ENCODE results near the gene GPRC5C.

Gene GPRC5C

GRCh38 chr17:74474043-74474792, 42.3 kb downstream of the GPRC5C start:
- Histone ChIP-seq H3K79me2 (ENCODE audit: insufficient read depth, low read length) (peaks cover 3% of the 10 kb centered on the region; the same call in 1 of the 2 replicates), H3K36me3 (ENCODE audit: insufficient read depth, low read length) (peaks cover 17% of the 10 kb centered on the region), H3K4me3 (ENCODE audit: low read depth in 1 of 2, low read length in 2 of 2) (no peak overlapping the region), H3K9me3 (ENCODE audit: insufficient read depth, low read length, severe bottlenecking) (peaks cover 15% of the 10 kb centered on the region), H3K27me3 (ENCODE audit: insufficient read depth, low read length, poor library complexity) (peaks cover 9% of the 10 kb centered on the region), H3K4me2 (ENCODE audit: insufficient read depth, low read length) (no peak overlapping the region), H2AFZ (ENCODE audit: low read depth, low read length) (no peak overlapping the region), H3K4me1 (ENCODE audit: insufficient read depth, low read length) (peaks cover 45% of the 10 kb centered on the region), H4K20me1 (ENCODE audit: insufficient read depth, low read length) (peaks cover 2% of the 10 kb centered on the region; the same call in 1 of the 2 replicates), H3K27ac (ENCODE audit: low read length) (peak overlapping the region; percentile 13; the same call in 1 of the 2 replicates), H3K9ac (ENCODE audit: low read depth, low read length) (no peak overlapping the region)
- DNase-seq (peak; percentile 49), ATAC-seq (ENCODE audit: insufficient read depth, low read depth) (peak; percentile 13; the same call in 1 of the 3 replicates)
- no peak for TF ChIP-seq EZH2 (IDR thresholded peaks at IDR 0.05; ENCODE audit: borderline replicate concordance, low read depth, low read length, severe bottlenecking)
- TF ChIP-seq CTCF (IDR thresholded peaks at IDR 0.05; ENCODE audit: borderline replicate concordance, extremely low read depth, low read length, poor library complexity, severe bottlenecking), result no peak

- DNase-seq (no peak), ATAC-seq (ENCODE audit: insufficient read depth, low read depth) (no peak)
- Histone ChIP-seq H3K27ac (ENCODE audit: low read length) (no peak overlapping the region), H3K4me1 (ENCODE audit: insufficient read depth, low read length) (peaks cover 54% of the 10 kb centered on the region), H3K9ac (ENCODE audit: low read depth, low read length) (no peak overlapping the region), H3K9me3 (ENCODE audit: insufficient read depth, low read length, severe bottlenecking) (peaks cover 15% of the 10 kb centered on the region), H3K4me3 (ENCODE audit: low read depth in 1 of 2, low read length in 2 of 2) (no peak overlapping the region), H3K79me2 (ENCODE audit: insufficient read depth, low read length) (no peaks in the 10 kb centered on the region), H3K4me2 (ENCODE audit: insufficient read depth, low read length) (no peak overlapping the region), H3K36me3 (ENCODE audit: insufficient read depth, low read length) (peaks cover 17% of the 10 kb centered on the region), H4K20me1 (ENCODE audit: insufficient read depth, low read length) (peaks cover 3% of the 10 kb centered on the region; the same call in 1 of the 2 replicates), H3K27me3 (ENCODE audit: insufficient read depth, low read length, poor library complexity) (peaks cover 4% of the 10 kb centered on the region), H2AFZ (ENCODE audit: low read depth, low read length) (no peak overlapping the region)
- TF ChIP-seq CTCF (IDR thresholded peaks at IDR 0.05; ENCODE audit: borderline replicate concordance, extremely low read depth, low read length, poor library complexity, severe bottlenecking) (no peak), EZH2 (IDR thresholded peaks at IDR 0.05; ENCODE audit: borderline replicate concordance, low read depth, low read length, severe bottlenecking) (no peak)
Observed at GRCh38 chr17:74475189-74475588, 43.3 kb downstream of the GPRC5C start.

- peak overlapping the region; percentile 34 for H3K27ac ChIP-seq (ENCODE audit: low read length)
- DNase-seq (no peak), ATAC-seq (ENCODE audit: insufficient read depth, low read depth) (no peak)
- H2AFZ ChIP-seq (ENCODE audit: low read depth, low read length), result no peak overlapping the region
- TF ChIP-seq CTCF (IDR thresholded peaks at IDR 0.05; ENCODE audit: borderline replicate concordance, extremely low read depth, low read length, poor library complexity, severe bottlenecking) (no peak), EZH2 (IDR thresholded peaks at IDR 0.05; ENCODE audit: borderline replicate concordance, low read depth, low read length, severe bottlenecking) (no peak)
- H3K9me3 ChIP-seq (ENCODE audit: insufficient read depth, low read length, severe bottlenecking), result peaks cover 15% of the 10 kb centered on the region
- peaks cover 12% of the 10 kb centered on the region; the same call in 1 of the 2 replicates for H4K20me1 ChIP-seq (ENCODE audit: insufficient read depth, low read length)
- H3K79me2 ChIP-seq (ENCODE audit: insufficient read depth, low read length), result no peaks in the 10 kb centered on the region
- H3K4me1 ChIP-seq (ENCODE audit: insufficient read depth, low read length), result peaks cover 63% of the 10 kb centered on the region
- H3K9ac ChIP-seq (ENCODE audit: low read depth, low read length), result no peak overlapping the region
- 0 out of 2 replicates have a peak overlapping the region, but pooled peaks have one; percentile 11 for H3K4me2 ChIP-seq (ENCODE audit: insufficient read depth, low read length)
- peaks cover 17% of the 10 kb centered on the region for H3K36me3 ChIP-seq (ENCODE audit: insufficient read depth, low read length)
- peaks cover 2% of the 10 kb centered on the region for H3K27me3 ChIP-seq (ENCODE audit: insufficient read depth, low read length, poor library complexity)
- no peak overlapping the region for H3K4me3 ChIP-seq (ENCODE audit: low read depth in 1 of 2, low read length in 2 of 2)
Observed at GRCh38 chr17:74477411-74477810, 45.5 kb downstream of the GPRC5C start.

Measured in DND-41 (cell line).